Left forelimb (tissue), 1 donor: ENCODE results near the gene HIVEP2.

Source experiments
- DNase-seq: peaks from one replicate; pipeline ENCODE4 v3.0.0-alpha.2; 2018; ENCODE audit warnings: low spot score

The HIVEP2 gene

DNA sequence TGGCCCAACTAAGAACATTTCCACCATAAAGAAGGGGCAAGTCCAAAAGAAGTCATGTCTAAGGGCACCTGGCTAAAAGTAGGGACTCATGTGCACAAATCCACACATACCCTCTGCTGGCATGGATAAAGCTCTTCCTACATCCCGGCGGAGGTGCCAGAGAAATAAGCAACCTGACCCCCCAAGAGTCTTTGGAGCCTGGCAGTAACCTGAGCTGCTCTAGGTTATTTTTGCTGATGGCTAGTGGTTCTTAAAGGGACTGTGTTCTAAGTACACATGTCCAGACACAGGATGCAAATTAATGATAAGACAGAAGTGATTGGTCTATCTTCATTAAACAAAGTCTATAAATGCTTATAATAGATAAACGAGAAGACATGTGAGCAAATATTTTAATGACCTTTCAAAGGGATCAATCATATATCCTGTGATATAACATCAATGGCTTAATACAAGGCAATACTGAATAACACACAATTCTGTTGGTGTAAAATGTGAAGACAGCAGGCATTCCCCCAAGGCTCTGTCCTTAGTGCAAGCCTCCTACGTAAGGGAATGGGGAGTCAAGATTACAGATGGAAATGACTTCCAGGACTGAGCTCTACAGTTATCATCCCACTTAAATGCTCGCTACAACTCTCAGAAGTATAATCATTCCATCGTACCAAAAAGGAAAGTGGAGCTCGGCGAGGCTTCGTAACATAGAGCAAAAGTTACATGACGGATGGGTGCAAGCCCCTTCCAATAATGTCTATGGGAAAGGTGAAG, 52.5 kb downstream of the HIVEP2 start:
- no peak for DNase-seq

DNA sequence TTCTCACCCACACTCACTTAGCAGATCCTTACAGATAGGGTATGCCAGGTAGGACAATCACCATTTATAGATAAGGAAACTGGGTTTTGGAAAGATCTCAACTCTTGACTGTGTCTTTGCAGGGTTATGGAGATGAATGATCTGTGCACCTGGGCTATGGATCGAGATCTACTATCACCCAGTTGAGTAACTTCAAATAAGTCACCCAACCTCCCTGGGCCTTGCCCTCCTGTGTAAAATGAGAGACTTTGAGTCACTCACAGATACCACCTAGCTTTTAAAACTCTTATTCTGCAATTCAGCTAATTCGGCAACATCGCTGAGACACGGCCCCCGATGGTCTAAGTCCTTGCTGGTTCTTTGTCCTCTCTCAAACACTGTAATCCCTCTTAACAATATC, 53.5 kb downstream of the HIVEP2 start:
- no peak for DNase-seq

GRCh38 chr6:142888456-142888855, 56.5 kb downstream of the HIVEP2 start:
- DNase-seq, result no peak

DNA sequence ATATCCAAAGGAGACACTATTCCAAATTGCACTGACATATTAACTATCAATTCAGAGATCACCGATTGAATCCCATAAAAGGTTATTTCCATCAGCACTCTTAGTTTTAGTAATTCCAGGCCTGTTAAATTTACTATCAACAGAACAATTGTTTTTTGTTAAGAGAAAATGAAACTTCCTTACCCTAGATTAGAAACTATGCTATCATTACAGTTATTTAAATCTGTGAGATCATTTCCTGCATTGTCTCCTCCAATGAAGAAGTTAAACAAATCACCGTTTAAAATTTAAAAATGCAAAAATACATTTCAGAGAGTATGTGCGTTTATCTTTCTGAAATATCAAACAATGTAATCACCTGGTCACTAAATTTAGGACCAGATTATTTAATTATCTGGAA, 57.5 kb downstream of the HIVEP2 start:
- no peak for DNase-seq

- DNase-seq, result no peak
Measured at GRCh38 chr6:142886431-142887170, 58.4 kb downstream of the HIVEP2 start.

DNA sequence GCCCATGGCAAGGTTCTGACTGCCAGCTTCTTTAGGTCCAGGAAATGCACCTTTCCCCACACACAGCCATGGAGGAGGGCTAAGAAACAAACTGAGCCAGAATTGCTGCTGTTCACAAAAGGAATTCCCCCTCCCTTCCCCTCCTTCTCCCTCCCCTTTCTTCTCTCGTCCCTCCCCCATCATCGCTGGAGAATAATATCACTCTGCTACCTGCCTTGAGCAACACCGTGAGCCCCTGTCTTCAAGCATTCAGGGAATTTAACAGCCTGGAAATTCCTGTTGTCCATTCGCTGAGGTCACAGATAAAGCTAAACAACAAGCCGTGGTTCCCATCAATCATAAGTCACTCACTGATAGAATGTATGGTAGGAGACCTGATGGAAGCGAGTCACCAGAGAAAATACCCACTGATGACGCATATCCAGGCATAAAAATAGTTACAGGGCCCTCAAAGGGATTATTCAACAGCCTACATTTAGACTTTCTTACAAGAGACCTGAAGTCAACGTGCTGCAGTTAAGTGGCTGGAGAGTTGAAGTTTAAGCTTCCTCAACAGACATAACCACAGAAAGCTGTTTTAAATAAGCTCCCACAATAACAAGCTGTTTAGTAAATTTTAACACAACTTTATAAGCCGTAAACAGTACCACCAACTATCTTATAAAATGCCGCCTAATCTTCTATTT, 59.7 kb downstream of the HIVEP2 start:
- no peak for DNase-seq

GRCh38 chr6:142884214-142885035, 60.6 kb downstream of the HIVEP2 start:
- DNase-seq, result no peak

DNA sequence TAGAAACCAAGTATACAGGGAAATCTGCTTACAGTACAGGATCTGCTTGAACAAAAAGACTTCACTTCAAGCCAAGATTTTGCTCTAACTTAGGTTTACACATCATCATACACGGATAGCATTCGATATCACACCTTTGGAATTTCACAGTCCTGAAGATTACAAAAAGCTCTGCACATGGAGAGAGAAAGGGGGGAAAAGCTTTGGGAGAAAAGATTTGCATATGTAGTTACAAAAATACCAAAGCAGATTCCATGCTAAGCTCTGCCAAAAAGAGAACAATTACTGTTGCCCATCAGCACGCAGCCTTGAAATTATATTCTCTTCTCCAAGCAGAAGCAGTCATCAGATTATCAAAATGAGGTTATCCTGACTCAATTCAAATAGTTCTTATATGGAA, 62.0 kb downstream of the HIVEP2 start:
- no peak for DNase-seq

DNA sequence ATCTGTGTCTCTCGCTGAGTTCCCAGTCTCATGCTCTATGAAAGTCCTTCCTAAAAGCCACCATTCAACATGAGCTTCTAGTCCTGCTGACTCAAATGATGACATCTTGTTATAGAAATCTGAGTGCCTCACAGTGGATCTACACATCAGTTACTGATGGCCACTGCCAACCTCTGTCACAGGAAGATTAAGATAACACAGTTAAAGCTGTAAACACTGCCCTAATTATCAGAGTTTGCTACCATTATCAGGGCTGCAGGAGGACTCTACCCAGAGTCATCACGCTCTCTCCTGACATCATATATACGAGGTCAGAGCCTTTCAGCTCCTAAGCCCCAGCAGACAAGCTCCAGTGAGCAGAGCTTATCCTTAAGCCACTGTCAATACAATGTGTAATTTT, 63.2 kb downstream of the HIVEP2 start:
- DNase-seq, result no peak

DNA sequence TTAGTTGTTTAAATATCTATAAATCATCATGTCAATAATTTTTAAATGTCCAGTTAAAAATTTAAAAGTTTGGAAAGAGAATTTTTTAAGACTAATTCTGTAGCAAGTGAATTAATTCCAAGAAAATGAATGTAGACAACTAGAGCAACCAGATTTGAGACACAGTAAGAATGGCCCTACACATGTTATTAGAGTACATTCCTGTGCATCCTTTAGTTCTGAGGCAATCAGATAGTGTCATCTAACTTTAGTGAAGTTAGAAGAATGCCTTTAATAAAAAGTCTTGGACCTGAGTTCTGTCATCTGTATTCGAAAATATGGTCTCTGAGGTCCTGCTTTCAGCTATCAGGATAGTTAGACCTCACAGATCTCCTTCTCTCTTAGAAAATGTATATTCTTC, 63.7 kb downstream of the HIVEP2 start:
- DNase-seq, result no peak

DNA sequence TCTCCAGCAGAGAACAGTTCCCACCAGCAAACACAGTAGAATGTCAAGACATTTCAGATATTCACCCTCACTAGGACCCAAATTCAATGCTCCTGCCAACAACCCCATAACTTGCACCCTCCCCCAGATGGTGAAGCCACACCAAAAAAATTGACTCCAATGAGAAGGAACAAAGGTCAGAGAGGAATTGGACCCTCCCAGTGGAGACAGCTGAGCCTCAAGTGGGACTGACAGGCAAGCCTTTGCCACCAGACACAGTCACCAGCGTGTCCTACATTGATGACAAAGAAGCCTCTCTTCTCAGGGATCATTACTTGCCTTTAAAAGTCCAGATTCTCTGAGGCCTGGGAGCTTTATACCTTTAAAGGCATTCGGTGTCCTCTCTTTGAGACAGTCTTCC, 64.8 kb downstream of the HIVEP2 start:
- DNase-seq, result no peak

GRCh38 chr6:142879527-142879926, 65.4 kb downstream of the HIVEP2 start:
- DNase-seq, result no peak

- no peak for DNase-seq
Measured at GRCh38 chr6:142879076-142879475, 65.9 kb downstream of the HIVEP2 start.

GRCh38 chr6:142878407-142878806, 66.6 kb downstream of the HIVEP2 start:
- no peak for DNase-seq

- no peak for DNase-seq
Measured at GRCh38 chr6:142874676-142875075, 70.3 kb downstream of the HIVEP2 start.

DNA sequence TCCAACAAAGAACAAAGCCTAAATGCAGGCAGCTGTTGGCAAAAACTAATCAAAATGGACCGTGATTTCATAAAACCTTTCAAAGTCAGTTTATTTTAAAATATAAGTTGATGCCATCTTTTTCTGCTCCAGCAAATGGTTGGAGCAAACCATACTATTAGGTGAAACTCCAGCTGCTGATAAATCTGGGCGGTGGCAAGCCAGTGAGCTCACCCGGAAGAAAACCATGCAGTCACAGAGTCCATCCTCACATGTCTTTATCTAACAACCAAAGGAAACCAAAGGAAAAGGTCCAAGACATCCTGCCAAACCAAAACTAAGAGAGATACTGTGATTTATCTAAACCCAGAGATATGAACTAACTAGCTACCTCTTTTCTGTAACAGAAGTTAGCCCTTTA, 72.6 kb downstream of the HIVEP2 start:
- DNase-seq, result no peak

DNA sequence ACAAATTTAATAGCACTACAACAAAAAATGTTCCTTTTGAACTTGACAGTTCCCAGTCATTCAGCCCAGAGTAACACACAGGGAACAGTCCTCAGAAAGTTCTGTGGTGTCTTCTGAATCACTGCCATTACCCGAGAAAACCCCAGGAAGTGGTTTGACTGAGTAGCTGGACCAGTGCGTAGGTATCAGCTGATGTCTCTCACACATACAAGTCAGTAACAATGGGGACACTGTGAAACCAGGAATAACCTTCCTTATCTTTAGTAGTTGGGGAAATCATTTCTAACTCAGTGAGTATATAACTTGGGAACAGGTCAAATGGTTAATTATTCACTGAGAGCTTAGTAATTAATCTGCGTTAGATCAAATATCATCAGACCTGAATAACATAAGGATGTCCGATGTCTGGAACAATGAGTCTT, 73.1 kb downstream of the HIVEP2 start:
- no peak for DNase-seq

GRCh38 chr6:142870787-142871415, 74.1 kb downstream of the HIVEP2 start:
- no peak for DNase-seq

GRCh38 chr6:142868917-142869316, 76.1 kb downstream of the HIVEP2 start:
- no peak for DNase-seq

GRCh38 chr6:142867988-142868812, 76.8 kb downstream of the HIVEP2 start:
- DNase-seq, result no peak

DNA sequence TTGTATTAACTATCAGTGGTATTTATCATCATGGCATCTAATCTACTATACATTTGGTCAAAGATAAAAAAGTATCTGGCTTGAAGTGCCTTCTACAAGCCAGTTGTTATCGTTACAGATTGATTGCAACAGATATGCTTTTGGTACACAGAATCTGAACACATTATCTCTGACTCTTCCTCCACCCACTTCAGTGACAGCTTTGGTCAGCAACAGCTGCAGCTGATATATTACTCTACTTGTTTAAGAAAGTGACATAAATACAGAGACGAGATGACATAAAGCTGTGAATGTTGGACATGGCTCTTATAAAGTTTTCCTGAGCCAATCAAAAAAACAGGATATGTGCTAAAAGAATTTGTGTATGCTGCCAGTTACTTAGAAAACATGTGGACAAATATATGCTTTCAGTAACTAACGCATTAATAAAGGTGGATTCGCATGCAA, 77.6 kb downstream of the HIVEP2 start:
- DNase-seq, result no peak
